SU-DHL-6 (cell line): Measurements from ENCODE around the gene TACR1.

Source experiments
- H2AFZ ChIP-seq: fragments of 200-600 bp; sonication (generic); 2 replicates; pipeline ENCODE4 v1.6.1; 2014; ENCODE audit warnings: low read depth, mild to moderate bottlenecking, moderate library complexity, mixed read lengths, antibody characterized with exemption, low read length; ENCODE audit not compliant: severe bottlenecking
- H3F3A ChIP-seq: fragments of 200-600 bp; shearing (Covaris generic); 2 replicates; pipeline ENCODE4 v1.6.0; 2016; ENCODE audit warnings: antibody characterized with exemption, mild to moderate bottlenecking; ENCODE audit not compliant: insufficient read depth
- H3K27ac ChIP-seq: fragments of 200-600 bp; sonication (generic); 2 replicates; pipeline ENCODE4 v1.5.1; 2016; ENCODE audit warnings: low read depth, mild to moderate bottlenecking, low read length, moderate library complexity, mixed read lengths
- H3K27me3 ChIP-seq: fragments of 200-600 bp; sonication (generic), shearing (Covaris generic); 2 replicates; pipeline ENCODE4 v1.6.0; 2014; ENCODE audit warnings: mild to moderate bottlenecking, low read length
- H3K36me3 ChIP-seq: fragments of 200-600 bp; sonication (generic); 2 replicates; pipeline ENCODE4 v1.6.1; 2014; ENCODE audit warnings: mild to moderate bottlenecking, low read length, mixed read lengths
- H3K4me2 ChIP-seq: fragments of 300-600, 200-600 bp; shearing (Covaris generic), sonication (generic); 2 replicates; pipeline ENCODE4 v1.6.0; 2014; ENCODE audit warnings: low read length, low read depth, mild to moderate bottlenecking; ENCODE audit not compliant: poor library complexity, severe bottlenecking
- H3K4me3 ChIP-seq: fragments of 200-600 bp; sonication (generic); 2 replicates; pipeline ENCODE4 v1.5.1; 2014; ENCODE audit warnings: antibody characterized with exemption, low read length, mild to moderate bottlenecking, mixed read lengths; ENCODE audit not compliant: insufficient read depth, poor library complexity, severe bottlenecking
- H3K79me2 ChIP-seq: fragments of 200-600 bp; sonication (generic); 2 replicates; pipeline ENCODE4 v1.6.1; 2014; ENCODE audit warnings: mild to moderate bottlenecking, low read length, moderate library complexity; ENCODE audit not compliant: insufficient read depth
- H3K9ac ChIP-seq: fragments of 200-600 bp; sonication (generic); 2 replicates; pipeline ENCODE4 v1.7.0; 2014; ENCODE audit warnings: mild to moderate bottlenecking, low read length
- H3K9me2 ChIP-seq: fragments of 200-600 bp; sonication (generic); replicated peaks from 2 replicates; pipeline ENCODE4 v1.6.1; 2014; ENCODE audit warnings: low read length; ENCODE audit not compliant: insufficient read depth
- H3K9me3 ChIP-seq: fragments of 200-600 bp; sonication (generic); 2 replicates; pipeline ENCODE4 v1.6.1; 2014; ENCODE audit warnings: low read length, mixed read lengths; ENCODE audit not compliant: insufficient read depth
- H4K20me1 ChIP-seq: fragments of 200-600 bp; sonication (generic); 2 replicates; pipeline ENCODE4 v1.6.1; 2014; ENCODE audit warnings: low read depth, mild to moderate bottlenecking, antibody characterized with exemption, low read length, moderate library complexity, mixed read lengths
- CTCF ChIP-seq: fragments of 200-600 bp; sonication (generic); IDR thresholded peaks from one replicate; pipeline ENCODE4 v1.5.1; 2017; ENCODE audit warnings: antibody characterized with exemption, mild to moderate bottlenecking, low read length, moderate library complexity; ENCODE audit not compliant: insufficient read depth, poor library complexity, severe bottlenecking
- EZH2phosphoT487 ChIP-seq: fragments of 200-600 bp; sonication (generic), shearing (Covaris generic); conservative IDR thresholded peaks from 2 replicates; pipeline ENCODE4 v1.6.1; 2018; ENCODE audit warnings: mild to moderate bottlenecking, antibody characterized with exemption, low read length, moderate library complexity, mixed read lengths

The TACR1 gene

GRCh38 chr2:75088791-75089190 is 110.5 kb downstream of the TACR1 start:
- TF ChIP-seq CTCF, result no peak
- TF ChIP-seq EZH2phosphoT487, result no peak
- Histone ChIP-seq H3K79me2 (no peaks in the 10 kb centered on the region), H3K9me3 (no peaks in the 10 kb centered on the region), H2AFZ (no peak overlapping the region), H3F3A (no peaks in the 10 kb centered on the region), H3K9ac (no peak overlapping the region), H3K36me3 (no peaks in the 10 kb centered on the region), H3K9me2 (no peaks in the 10 kb centered on the region), H3K4me2 (no peak overlapping the region), H4K20me1 (no peaks in the 10 kb centered on the region), H3K4me3 (no peak overlapping the region), H3K27me3 (no peaks in the 10 kb centered on the region), H3K27ac (no peak overlapping the region)

- Histone ChIP-seq H3K27ac (no peak overlapping the region), H3K9ac (no peak overlapping the region), H2AFZ (no peak overlapping the region)
Observed at GRCh38 chr2:75087736-75088135, 111.6 kb downstream of the TACR1 start.

GRCh38 chr2:75079575-75079974 is 119.7 kb downstream of the TACR1 start:
- H3K9ac ChIP-seq, result no peak overlapping the region
- no peaks in the 10 kb centered on the region for H3K27me3 ChIP-seq
- TF ChIP-seq EZH2phosphoT487, result no peak
- no peak for TF ChIP-seq CTCF
- H3K4me3 ChIP-seq, result no peak overlapping the region
- no peaks in the 10 kb centered on the region for H3K79me2 ChIP-seq
- H3F3A ChIP-seq, result no peaks in the 10 kb centered on the region
- H2AFZ ChIP-seq, result no peak overlapping the region
- H3K9me2 ChIP-seq, result no peaks in the 10 kb centered on the region
- no peak overlapping the region for H3K4me2 ChIP-seq
- H4K20me1 ChIP-seq, result no peaks in the 10 kb centered on the region
- H3K36me3 ChIP-seq, result no peaks in the 10 kb centered on the region
- no peaks in the 10 kb centered on the region for H3K9me3 ChIP-seq
- no peak overlapping the region for H3K27ac ChIP-seq

More at GRCh38 chr2:75087736-75088135, 111.6 kb downstream of the TACR1 start:
- Histone ChIP-seq H3K9me2 (no peaks in the 10 kb centered on the region), H3K4me3 (no peak overlapping the region), H3K36me3 (no peaks in the 10 kb centered on the region), H3K4me2 (no peak overlapping the region), H3K79me2 (no peaks in the 10 kb centered on the region), H4K20me1 (no peaks in the 10 kb centered on the region), H3K27me3 (no peaks in the 10 kb centered on the region), H3F3A (no peaks in the 10 kb centered on the region), H3K9me3 (no peaks in the 10 kb centered on the region)
- no peak for TF ChIP-seq EZH2phosphoT487
- no peak for TF ChIP-seq CTCF
